SK-N-SH treated with all-trans-retinoic acid at 6 μM for 48 hours (cell line): Measurements from ENCODE around the gene OSBPL2.

Experiments used
- ARNTL ChIP-seq: fragments of 450-650 bp; formaldehyde crosslinking; IDR thresholded peaks from 2 replicates; pipeline ENCODE4 v1.5.0; 2020; ENCODE audit warnings: low read depth, mild to moderate bottlenecking, moderate library complexity, borderline replicate concordance
- CSDC2 ChIP-seq: fragments of 250-450 bp; sonication (Bioruptor Pico); IDR thresholded peaks from 2 replicates; pipeline ENCODE4 v1.5.0; 2020; ENCODE audit warnings: mild to moderate bottlenecking, moderate library complexity
- CSRNP3 ChIP-seq: fragments of 250-450 bp; sonication (Bioruptor Pico); IDR thresholded peaks from 2 replicates; pipeline ENCODE4 v1.5.1; 2021; ENCODE audit warnings: mild to moderate bottlenecking, moderate library complexity
- GLIS3 ChIP-seq: fragments of 250-450 bp; sonication (Bioruptor Pico); IDR thresholded peaks from 2 replicates; pipeline ENCODE4 v1.5.0; 2020; ENCODE audit warnings: mild to moderate bottlenecking, moderate library complexity
- ISL1 ChIP-seq: fragments of 250-450 bp; sonication (Bioruptor Pico); IDR thresholded peaks from 2 replicates; pipeline ENCODE4 v2.1.2; 2022; ENCODE audit warnings: mild to moderate bottlenecking, moderate library complexity
- PATZ1 ChIP-seq: fragments of 250-450 bp; sonication (Bioruptor Pico); IDR thresholded peaks from 2 replicates; pipeline ENCODE4 v1.8.0; 2020; ENCODE audit warnings: mild to moderate bottlenecking, moderate library complexity, borderline replicate concordance
- POU6F1 ChIP-seq: fragments of 250-450 bp; sonication (Bioruptor Pico); IDR thresholded peaks from 2 replicates; pipeline ENCODE4 v1.8.0; 2021; ENCODE audit warnings: low read depth, mild to moderate bottlenecking, moderate library complexity, borderline replicate concordance
- RARB ChIP-seq: fragments of 250-450 bp; sonication (Bioruptor Pico); IDR thresholded peaks from 2 replicates; pipeline ENCODE4 v1.8.0; 2021; ENCODE audit warnings: mild to moderate bottlenecking, moderate library complexity
- SNAI2 ChIP-seq: fragments of 250-450 bp; sonication (Bioruptor Pico); IDR thresholded peaks from 2 replicates; pipeline ENCODE4 v1.5.0; 2020; ENCODE audit warnings: mild to moderate bottlenecking, moderate library complexity
- TCF4 ChIP-seq: fragments of 250-450 bp; sonication (Bioruptor Pico); IDR thresholded peaks from 2 replicates; pipeline ENCODE4 v1.8.0; 2021; ENCODE audit warnings: mild to moderate bottlenecking, moderate library complexity, borderline replicate concordance
- TSHZ2 ChIP-seq: fragments of 250-450 bp; sonication (Bioruptor Pico); IDR thresholded peaks from 2 replicates; pipeline ENCODE4 v1.5.0; 2020; ENCODE audit warnings: mild to moderate bottlenecking, moderate library complexity
- ZC3H10 ChIP-seq: fragments of 250-450 bp; sonication (Bioruptor Pico); IDR thresholded peaks from 2 replicates; pipeline ENCODE4 v1.5.1; 2021; ENCODE audit warnings: mild to moderate bottlenecking, moderate library complexity
- ZFP3 ChIP-seq: fragments of 250-450 bp; sonication (Bioruptor Pico); IDR thresholded peaks from 2 replicates; pipeline ENCODE4 v1.5.0; 2020; ENCODE audit warnings: mild to moderate bottlenecking, moderate library complexity
- ZFP30 ChIP-seq: fragments of 450-650 bp; formaldehyde crosslinking; IDR thresholded peaks from 2 replicates; pipeline ENCODE4 v1.5.0; 2022; ENCODE audit warnings: mild to moderate bottlenecking, moderate library complexity

GRCh38 chr20:62269378-62269777 is 31.1 kb downstream of the OSBPL2 start:
- TF ChIP-seq PATZ1 (CRISPR knock-in tag) (no peak), ZFP30 (CRISPR knock-in tag) (no peak), ISL1 (no peak), POU6F1 (no peak), ZFP3 (no peak), TSHZ2 (CRISPR knock-in tag) (no peak), RARB (no peak), CSRNP3 (no peak), ARNTL (CRISPR knock-in tag) (no peak), CSDC2 (no peak), SNAI2 (CRISPR knock-in tag) (no peak), TCF4 (CRISPR knock-in tag) (no peak), ZC3H10 (CRISPR knock-in tag) (no peak), GLIS3 (CRISPR knock-in tag) (no peak)
